ENCODE results near the gene ACE2. TPM values are rescaled to one million over a fixed set of nuclear protein-coding genes. Genes with fewer than 3 reads are reported as not detected.

Gene ACE2
- polyA plus RNA-seq, 1 donor from 2014 or later = 0.64 TPM

- Histone ChIP-seq H2AFZ (ENCODE audit: low read depth, low read length) (no peak overlapping the region), H3K4me2 (ENCODE audit: low read length) (no peak overlapping the region), H3F3A (ENCODE audit: insufficient read depth, low read length, poor library complexity, severe bottlenecking) (no peaks in the 10 kb centered on the region), H3K9ac (ENCODE audit: low read length) (no peak overlapping the region), H3K9me2 (ENCODE audit: insufficient read depth, low read length) (no peaks in the 10 kb centered on the region), H3K27me3 (ENCODE audit: insufficient read depth, low read depth, low read length) (no peaks in the 10 kb centered on the region), H3K79me2 (replicated peaks; ENCODE audit: insufficient read depth, low read length) (no peaks in the 10 kb centered on the region), H3K9me3 (ENCODE audit: low read length) (no peaks in the 10 kb centered on the region), H3K4me3 (ENCODE audit: low read length) (no peak overlapping the region), H3K27ac (ENCODE audit: low read length) (no peak overlapping the region), H3K36me3 (ENCODE audit: insufficient read depth, low read length) (no peaks in the 10 kb centered on the region), H4K20me1 (ENCODE audit: insufficient read depth) (no peaks in the 10 kb centered on the region)
- TF ChIP-seq EZH2 (IDR thresholded peaks at IDR 0.05; ENCODE audit: borderline replicate concordance, insufficient read depth, low read length, poor library complexity, severe bottlenecking) (no peak), SMC3 (conservative IDR thresholded peaks at IDR 0.05; ENCODE audit: poor library complexity) (no peak), MXI1 (conservative IDR thresholded peaks at IDR 0.05; ENCODE audit: poor library complexity, severe bottlenecking) (no peak), POLR2AphosphoS5 (IDR thresholded peaks at IDR 0.05) (no peak), CTCF (IDR thresholded peaks at IDR 0.05; ENCODE audit: poor library complexity, severe bottlenecking) (no peak), REST (IDR thresholded peaks at IDR 0.05; ENCODE audit: borderline replicate concordance) (no peak), TAF1 (IDR thresholded peaks at IDR 0.05; ENCODE audit: low read depth) (no peak), RAD21 (conservative IDR thresholded peaks at IDR 0.05) (no peak), EP300 (conservative IDR thresholded peaks at IDR 0.05; ENCODE audit: poor library complexity, severe bottlenecking) (no peak)
Measured at GRCh38 chrX:15522464-15522863, 78.3 kb downstream of the ACE2 start.

- no peak overlapping the region for H3K27ac ChIP-seq (ENCODE audit: low read length)
- H3K9me3 ChIP-seq (ENCODE audit: low read length) = no peaks in the 10 kb centered on the region
- no peaks in the 10 kb centered on the region for H3K79me2 ChIP-seq (replicated peaks; ENCODE audit: insufficient read depth, low read length)
- no peaks in the 10 kb centered on the region for H3F3A ChIP-seq (ENCODE audit: insufficient read depth, low read length, poor library complexity, severe bottlenecking)
- TF ChIP-seq MXI1 (conservative IDR thresholded peaks at IDR 0.05; ENCODE audit: poor library complexity, severe bottlenecking) (no peak), REST (IDR thresholded peaks at IDR 0.05; ENCODE audit: borderline replicate concordance) (no peak), TAF1 (IDR thresholded peaks at IDR 0.05; ENCODE audit: low read depth) (no peak), SMC3 (conservative IDR thresholded peaks at IDR 0.05; ENCODE audit: poor library complexity) (no peak), POLR2AphosphoS5 (IDR thresholded peaks at IDR 0.05) (no peak), EZH2 (IDR thresholded peaks at IDR 0.05; ENCODE audit: borderline replicate concordance, insufficient read depth, low read length, poor library complexity, severe bottlenecking) (no peak), RAD21 (conservative IDR thresholded peaks at IDR 0.05) (no peak), EP300 (conservative IDR thresholded peaks at IDR 0.05; ENCODE audit: poor library complexity, severe bottlenecking) (no peak), CTCF (IDR thresholded peaks at IDR 0.05; ENCODE audit: poor library complexity, severe bottlenecking) (no peak)
- H3K4me3 ChIP-seq (ENCODE audit: low read length) = no peak overlapping the region
- H3K27me3 ChIP-seq (ENCODE audit: insufficient read depth, low read depth, low read length) = no peaks in the 10 kb centered on the region
- H3K9me2 ChIP-seq (ENCODE audit: insufficient read depth, low read length) = no peaks in the 10 kb centered on the region
- H4K20me1 ChIP-seq (ENCODE audit: insufficient read depth) = no peaks in the 10 kb centered on the region
- no peak overlapping the region for H3K4me2 ChIP-seq (ENCODE audit: low read length)
- no peak overlapping the region for H2AFZ ChIP-seq (ENCODE audit: low read depth, low read length)
- H3K36me3 ChIP-seq (ENCODE audit: insufficient read depth, low read length) = no peaks in the 10 kb centered on the region
- no peak overlapping the region for H3K9ac ChIP-seq (ENCODE audit: low read length)
Measured at GRCh38 chrX:15515931-15516330, 84.8 kb downstream of the ACE2 start.

Measured in neural cell (in vitro differentiated cells).